Spleen (tissue), 11 donors: ENCODE data around the gene ZNF782. TPM values are rescaled to one million over a fixed set of nuclear protein-coding genes. Genes with fewer than 3 reads are reported as not detected.
"Not testable (repeated sequence)": the region's sequence is repeated elsewhere in the genome, so short reads cannot be mapped to it uniquely, and the experiment has no call there.

Experiments used
- DNase-seq: peaks from one replicate; pipeline ENCODE4 v3.0.0-alpha.2; 2020
- H3K27ac ChIP-seq, 8 donors: fragments of 200-600 bp; sonication (generic) in 7 of 8; 1 replicate in 4 of 8; 2 replicates in 4 of 8; pipeline versions ENCODE4 v1.5.0 to v1.8.0; 2016 to 2021; ENCODE audit warnings: inconsistent platforms in 4 of 8, mild to moderate bottlenecking in 4 of 8, moderate library complexity in 1 of 8
- H3K27me3 ChIP-seq, 7 donors: fragments of 200-600 bp; sonication (generic) in 6 of 7; replicated peaks in 1 of 7; 1 replicate in 4 of 7; 2 replicates in 3 of 7; pipeline versions ENCODE4 v1.5.0 to v1.8.0; 2016 to 2021; ENCODE audit warnings: inconsistent platforms in 3 of 7, mild to moderate bottlenecking in 1 of 7
- H3K36me3 ChIP-seq, 6 donors: fragments of 200-600 bp; sonication (generic) in 5 of 6; 1 replicate in 4 of 6; 2 replicates in 2 of 6; pipeline versions ENCODE4 v1.5.0 to v1.8.0; 2016 to 2021; ENCODE audit warnings: inconsistent platforms in 2 of 6
- H3K4me1 ChIP-seq, 6 donors: fragments of 200-600 bp; sonication (generic) in 5 of 6; 1 replicate in 3 of 6; 2 replicates in 3 of 6; pipeline versions ENCODE4 v1.5.0 to v1.8.0; 2016 to 2021; ENCODE audit warnings: inconsistent platforms in 3 of 6
- H3K4me3 ChIP-seq, 8 donors: fragments of 200-600 bp; sonication (generic) in 7 of 8; 1 replicate in 4 of 8; 2 replicates in 4 of 8; pipeline versions ENCODE4 v1.5.0 to v1.8.0; 2016 to 2021; ENCODE audit warnings: inconsistent platforms in 4 of 8, mild to moderate bottlenecking in 4 of 8, moderate library complexity in 2 of 8
- H3K9me3 ChIP-seq, 8 donors: fragments of 200-600 bp; sonication (generic) in 7 of 8; 1 replicate in 4 of 8; 2 replicates in 4 of 8; pipeline versions ENCODE4 v1.5.0 to v1.8.0; 2016 to 2021; ENCODE audit warnings: inconsistent platforms in 4 of 8
- CTCF ChIP-seq, 11 experiments: fragments of 200-600 bp in 7 of 11; fragments of 450-650 bp in 4 of 11; sonication (generic) in 4 of 11; IDR thresholded peaks in 8 of 11; conservative IDR thresholded peaks in 3 of 11; 1 replicate in 7 of 11; 2 replicates in 4 of 11; pipeline versions ENCODE4 v1.4.0 to v1.8.0; 2016 to 2021; ENCODE audit warnings: antibody characterized with exemption in 11 of 11, inconsistent platforms in 4 of 11, mild to moderate bottlenecking in 1 of 11
- POLR2A ChIP-seq, 3 donors: fragments of 450-650 bp; IDR thresholded peaks; one replicate each; pipeline ENCODE4 v1.5.1; 2017; ENCODE audit warnings: antibody characterized with exemption in 3 of 3, mild to moderate bottlenecking in 1 of 3
- POLR2AphosphoS5 ChIP-seq, 3 donors: sonication (generic); formaldehyde crosslinking; IDR thresholded peaks; one replicate each; pipeline ENCODE4 v1.5.1; 2017; ENCODE audit warnings: antibody characterized with exemption in 3 of 3
- WGBS, 5 donors: extraction: QIAGEN DNeasy Blood & Tissue Kit in 3 of 5; methylation state at CpG; one replicate each; pipeline versions ENCODE4 v1.1.5 to v1.1.7; 2013 to 2018; 5-methylcytosine and 5-hydroxymethylcytosine counted together
- intact Hi-C: fragments of 100-400 bp; cut with DNase I; formaldehyde crosslinking; loops from one replicate; pipeline ENCODE4 v1.15.0; 2023; ENCODE audit warnings: low total_unique reads
- polyA plus RNA-seq, 3 donors: library from polyadenylated mRNA; stranded (reverse); fragments of 200-250 nt; gene quantifications; one replicate each; pipeline ENCODE4 v1.2.1, GENCODE V29; 2013
- total RNA-seq, 7 donors: library from RNA; depleted of rRNA in 3 of 7; stranded (reverse); fragments of >200 nt in 3 of 7; fragmentation: NEBNext Ultra II Directional in 4 of 7; extraction: Animal tissue kit (Norgen Biotek cat#: 25700) in 4 of 7; gene quantifications; one replicate each; pipeline versions ENCODE4 v1.1.0 to v1.2.1, GENCODE V29; 2016 to 2021
- donor health status: healthy with polysubstance abuse.
- donor health status: DM: no; HTN: no; CAD: no; lungs with moderate emphysema.
- donor health status: DM: no; HTN: no; CAD: no.
- donor health status: Bipolar disorder and iron deficiency.
- donor health status: healthy.
- donor health status: DM: no; HTN: no; CAD: no.
- donor health status: DM: yes; HTN: yes; CAD: no.

ZNF782 gene
- total and polyA plus RNA-seq, 10 donors: 1.7 to 18.0 (median 6.9) TPM

DNA sequence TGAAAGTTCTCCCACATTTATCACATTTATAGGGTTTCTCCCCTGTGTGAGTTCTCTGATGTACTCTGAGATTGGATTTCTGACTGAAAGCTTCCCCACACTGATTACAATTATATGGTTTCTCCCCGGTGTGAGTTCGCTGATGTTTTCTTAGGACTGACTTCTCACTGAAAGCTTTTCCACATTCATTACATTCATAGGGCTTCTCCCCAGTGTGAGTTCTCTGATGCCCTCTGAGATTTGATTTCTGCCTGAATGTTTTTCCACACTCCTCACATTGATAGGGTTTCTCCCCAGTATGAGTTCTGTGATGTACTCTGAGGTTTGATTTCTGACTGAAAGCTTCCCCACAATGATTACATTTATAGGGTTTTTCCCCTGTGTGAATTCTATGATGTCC, 36.3 kb downstream of the ZNF782 start:
- Histone ChIP-seq H3K9me3 (peaks cover 75 to 100% (median 100%) of the 10 kb centered on the region in 8 donors), H3K4me1 (no peaks in the 10 kb centered on the region), H3K36me3 (peaks cover 32 to 80% (median 49%) of the 10 kb centered on the region in 6 donors), H3K27ac (no peak overlapping the region), H3K4me3 (no peak overlapping the region), H3K27me3 (no peaks in the 10 kb centered on the region)
- 96 to 99% (median 97%) methylated on average over 2 of the region's 2 CpGs for WGBS, 5 donors
- no peak for TF ChIP-seq CTCF (IDR thresholded peaks at IDR 0.05 in 8 of 11, conservative IDR thresholded peaks at IDR 0.05 in 3 of 11)
- TF ChIP-seq POLR2AphosphoS5 (IDR thresholded peaks at IDR 0.05): no peak
- no peak for TF ChIP-seq POLR2A (IDR thresholded peaks at IDR 0.05)
- no peak for DNase-seq
- intact Hi-C loops: no loop called here

DNA sequence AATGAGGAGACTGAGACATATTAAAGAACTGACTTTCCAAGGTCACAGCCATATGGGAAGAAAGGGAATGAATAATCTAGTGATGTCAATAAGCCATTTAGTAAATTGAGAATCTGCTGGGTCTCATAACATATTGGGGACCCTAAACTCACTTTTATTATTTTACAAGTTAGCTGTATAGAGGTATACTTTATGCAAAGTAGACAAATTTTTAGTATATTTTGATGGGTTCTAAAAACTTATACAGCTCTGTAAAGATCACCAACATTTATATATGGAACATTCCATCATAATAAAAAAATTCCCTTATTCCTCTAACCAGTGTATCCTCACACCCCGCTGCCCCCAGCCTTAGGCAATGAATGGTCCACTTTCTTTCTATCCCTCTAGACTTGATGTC, 40.7 kb downstream of the ZNF782 start:
- Histone ChIP-seq H3K27me3 (no peaks in the 10 kb centered on the region), H3K9me3 (peaks cover 47 to 100% (median 100%) of the 10 kb centered on the region in 8 donors), H3K4me1 (no peaks in the 10 kb centered on the region), H3K27ac (no peak overlapping the region), H3K4me3 (no peak overlapping the region), H3K36me3 (peaks cover 5 to 36% (median 7%) of the 10 kb centered on the region in 6 donors)
- intact Hi-C loops: no loop called here
- no peak for DNase-seq
- 96 to 100% (median 100%) methylated on average over 1 of the region's 1 CpG for WGBS, 5 donors
- no peak for TF ChIP-seq POLR2A (IDR thresholded peaks at IDR 0.05)
- no peak for TF ChIP-seq POLR2AphosphoS5 (IDR thresholded peaks at IDR 0.05)
- no peak for TF ChIP-seq CTCF (IDR thresholded peaks at IDR 0.05 in 8 of 11, conservative IDR thresholded peaks at IDR 0.05 in 3 of 11)

DNA sequence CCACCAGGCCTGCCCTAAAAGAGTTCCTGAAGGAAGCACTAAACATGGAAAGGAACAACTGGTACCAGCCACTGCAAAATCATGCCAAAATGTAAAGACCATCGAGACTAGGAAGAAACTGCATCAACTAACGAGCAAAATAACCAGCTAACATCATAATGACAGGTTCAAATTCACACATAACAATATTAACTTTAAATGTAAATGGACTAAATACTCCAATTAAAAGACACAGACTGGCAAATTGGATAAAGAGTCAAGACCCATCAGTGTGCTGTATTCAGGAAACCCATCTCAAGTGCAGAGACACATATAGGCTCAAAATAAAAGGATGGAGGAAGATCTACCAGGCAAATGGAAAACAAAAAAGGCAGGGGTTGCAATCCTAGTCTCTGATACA, 55.4 kb downstream of the ZNF782 start:
- H3K4me1 ChIP-seq, H3K27ac ChIP-seq, intact Hi-C loops, DNase-seq, H3K4me3 ChIP-seq, H3K27me3 ChIP-seq: not testable (repeated sequence)
- 76 to 90% methylated on average over 2 of the region's 2 CpGs; no CpG with 5 or more reads in 3 of the 5 donors for WGBS, 5 donors
- Histone ChIP-seq H3K9me3 (peaks cover 9 to 84% (median 78%) of the 10 kb centered on the region in 8 donors), H3K36me3 (peaks cover 5 to 51% (median 22%) of the 10 kb centered on the region in 6 donors)

GRCh38 chr9:96784021-96784420, 70.3 kb downstream of the ZNF782 start:
- no peak for TF ChIP-seq POLR2AphosphoS5 (IDR thresholded peaks at IDR 0.05)
- no peak for TF ChIP-seq CTCF (IDR thresholded peaks at IDR 0.05 in 8 of 11, conservative IDR thresholded peaks at IDR 0.05 in 3 of 11)
- TF ChIP-seq POLR2A (IDR thresholded peaks at IDR 0.05): no peak
- intact Hi-C loops: no loop called here
- Histone ChIP-seq H3K36me3 (peaks cover 0 to 26% (median 0%) of the 10 kb centered on the region in 6 donors), H3K9me3 (peaks cover 6 to 69% (median 63%) of the 10 kb centered on the region in 8 donors), H3K4me1 (peaks cover under 1 to 10% (median 3%) of the 10 kb centered on the region in 6 donors), H3K27ac (no peak overlapping the region), H3K27me3 (no peaks in the 10 kb centered on the region), H3K4me3 (no peak overlapping the region)
- 94 to 99% (median 99%) methylated on average over 3 of the region's 3 CpGs for WGBS, 5 donors
- DNase-seq: no peak

DNA sequence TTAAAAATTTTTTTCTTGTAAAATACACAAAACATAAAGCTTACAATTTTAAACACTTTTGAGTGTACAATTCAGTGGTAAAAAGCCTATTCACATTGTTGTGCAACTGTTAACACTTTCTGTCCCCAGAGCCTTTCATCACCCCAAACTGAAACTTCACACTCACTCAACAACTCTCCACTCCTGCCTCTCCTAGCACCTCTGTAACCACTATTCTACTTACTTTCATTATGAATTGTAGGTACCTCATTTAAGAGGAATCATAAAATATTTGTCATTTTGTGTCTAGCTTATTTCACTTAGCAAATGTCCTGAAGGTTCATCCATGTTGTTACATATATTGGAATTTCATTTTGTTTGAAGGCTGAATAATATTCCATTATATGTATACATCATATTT, 72.1 kb downstream of the ZNF782 start:
- Histone ChIP-seq H3K27ac (no peak overlapping the region), H3K4me1 (peaks cover 4 to 20% (median 12%) of the 10 kb centered on the region in 6 donors), H3K36me3 (peaks cover 0 to 16% (median 0%) of the 10 kb centered on the region in 6 donors), H3K27me3 (no peaks in the 10 kb centered on the region), H3K4me3 (no peak overlapping the region), H3K9me3 (peaks cover 0 to 51% (median 46%) of the 10 kb centered on the region in 8 donors)
- intact Hi-C loops: no loop called here
- DNase-seq: no peak
- TF ChIP-seq CTCF (IDR thresholded peaks at IDR 0.05 in 8 of 11, conservative IDR thresholded peaks at IDR 0.05 in 3 of 11) (no peak), POLR2AphosphoS5 (IDR thresholded peaks at IDR 0.05) (no peak), POLR2A (IDR thresholded peaks at IDR 0.05) (no peak)
